GM12865 (cell line): ENCODE results near the gene HSPB7.
"Not testable (repeated sequence)": the region's sequence is repeated elsewhere in the genome, so short reads cannot be mapped to it uniquely, and the experiment has no call there.

Experiments used
- DNase-seq: peaks from one replicate; pipeline ENCODE4 v3.0.0; 2010; ENCODE audit warnings: low read depth
- H3K4me3 ChIP-seq: 2 replicates; pipeline ENCODE4 v1.5.1; 2011; ENCODE audit warnings: mild to moderate bottlenecking, low read depth, low read length, control low read depth
- CTCF ChIP-seq: IDR thresholded peaks from 2 replicates; pipeline ENCODE4 v1.5.1; 2011; ENCODE audit warnings: low read length, control low read depth, low read depth, inconsistent platforms; ENCODE audit not compliant: insufficient read depth; ENCODE audit errors: missing control alignments

Gene HSPB7

GRCh38 chr1:16026723-16027484, 9.1 kb upstream of the HSPB7 start:
- no peak for TF ChIP-seq CTCF
- DNase-seq, result no peak
- H3K4me3 ChIP-seq, result no peak overlapping the region

GRCh38 chr1:16026302-16026701, 8.5 kb upstream of the HSPB7 start:
- not testable (repeated sequence) for H3K4me3 ChIP-seq, DNase-seq

- TF ChIP-seq CTCF, result no peak
- H3K4me3 ChIP-seq, result no peak overlapping the region
- no peak for DNase-seq
Measured at GRCh38 chr1:16023050-16023653, 5.3 kb upstream of the HSPB7 start.

- DNase-seq, result no peak
- TF ChIP-seq CTCF, result no peak
- H3K4me3 ChIP-seq, result no peak overlapping the region
Measured at GRCh38 chr1:16022393-16022792, 4.5 kb upstream of the HSPB7 start.

GRCh38 chr1:16021681-16022080, 3.8 kb upstream of the HSPB7 start, which contains the start of gene CLCNKA:
TSS of gene CLCNKA (plus strand) at chr1:16022036. CDS start at chr1:16022620, 584 bp downstream.
- H3K4me3 ChIP-seq, result no peak within 1 kb of the TSS
- no peak for DNase-seq
- no peak for TF ChIP-seq CTCF

GRCh38 chr1:16020878-16021277, 3.0 kb upstream of the HSPB7 start:
- not testable (repeated sequence) for H3K4me3 ChIP-seq, DNase-seq

GRCh38 chr1:16020325-16020724, 2.5 kb upstream of the HSPB7 start:
- TF ChIP-seq CTCF, result no peak
- no peak overlapping the region for H3K4me3 ChIP-seq
- no peak for DNase-seq
